ENCODE data around the gene NOS1AP.

The NOS1AP gene

GRCh38 chr1:162271972-162272371 lies 202.5 kb downstream of the NOS1AP start:
- H3K9me3 ChIP-seq: no peaks in the 10 kb centered on the region
- no peaks in the 10 kb centered on the region for H3K4me1 ChIP-seq (ENCODE audit: control insufficient read depth in 1 of 2, insufficient read depth in 1 of 2, low read depth in 1 of 2, low read length in 1 of 2)
- H3K27ac ChIP-seq: no peak overlapping the region
- H3K4me3 ChIP-seq (ENCODE audit: low read depth in 1 of 2, low read length in 1 of 2): no peak overlapping the region
- H3K36me3 ChIP-seq: no peaks in the 10 kb centered on the region
- TF ChIP-seq CTCF (IDR thresholded peaks at IDR 0.05): no peak
- H3K27me3 ChIP-seq: no peaks in the 10 kb centered on the region

DNA sequence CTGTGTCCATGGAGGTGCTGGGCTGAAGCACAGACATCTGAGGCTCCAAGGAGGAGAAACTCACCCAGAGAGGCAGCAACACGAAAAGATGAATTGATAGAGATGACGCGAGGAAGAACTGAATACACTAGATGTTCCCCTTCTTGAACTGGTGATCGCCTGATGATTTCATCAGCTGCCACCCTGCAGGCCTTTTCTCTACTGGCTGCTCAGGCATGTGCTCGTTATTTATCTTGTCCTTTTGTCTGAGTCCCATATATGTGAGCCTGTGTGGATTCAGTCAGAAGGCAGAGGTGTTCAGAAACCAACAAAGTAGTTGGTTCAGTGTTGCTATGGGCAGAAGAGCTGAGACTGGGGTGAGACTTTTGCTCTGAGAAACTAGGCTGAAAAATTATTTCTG lies 202.9 kb downstream of the NOS1AP start:
- no peak overlapping the region for H3K27ac ChIP-seq
- no peaks in the 10 kb centered on the region for H3K36me3 ChIP-seq
- H3K4me1 ChIP-seq (ENCODE audit: control insufficient read depth in 1 of 2, insufficient read depth in 1 of 2, low read depth in 1 of 2, low read length in 1 of 2): no peaks in the 10 kb centered on the region
- no peaks in the 10 kb centered on the region for H3K27me3 ChIP-seq
- no peak overlapping the region for H3K4me3 ChIP-seq (ENCODE audit: low read depth in 1 of 2, low read length in 1 of 2)
- H3K9me3 ChIP-seq: no peaks in the 10 kb centered on the region
- TF ChIP-seq CTCF (IDR thresholded peaks at IDR 0.05): no peak

GRCh38 chr1:162275622-162276175 lies 206.2 kb downstream of the NOS1AP start:
- Histone ChIP-seq H3K27me3 (no peaks in the 10 kb centered on the region), H3K36me3 (no peaks in the 10 kb centered on the region), H3K4me1 (ENCODE audit: control insufficient read depth in 1 of 2, insufficient read depth in 1 of 2, low read depth in 1 of 2, low read length in 1 of 2) (no peaks in the 10 kb centered on the region), H3K9me3 (no peaks in the 10 kb centered on the region), H3K27ac (no peak overlapping the region), H3K4me3 (ENCODE audit: low read depth in 1 of 2, low read length in 1 of 2) (no peak overlapping the region)
- no peak for TF ChIP-seq CTCF (IDR thresholded peaks at IDR 0.05)

DNA sequence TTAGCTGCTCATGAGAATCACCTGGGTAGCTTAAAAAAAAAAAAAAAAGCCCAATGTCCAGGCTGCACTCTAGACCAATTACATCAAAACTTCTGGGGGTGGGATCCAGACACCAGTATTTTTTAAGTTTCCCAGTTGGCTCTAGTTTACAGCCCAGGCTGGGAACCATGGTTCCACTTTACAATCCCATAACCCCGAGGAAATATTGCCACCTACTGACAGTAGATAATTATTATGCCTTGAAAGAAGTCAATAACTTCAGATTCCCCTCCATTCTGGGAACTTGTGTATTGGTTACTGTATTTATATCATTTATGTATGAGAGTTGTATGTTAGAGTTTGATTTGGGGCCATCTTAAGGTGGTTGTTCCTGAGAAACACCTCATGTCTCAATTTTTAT lies 207.0 kb downstream of the NOS1AP start:
- no peak for TF ChIP-seq CTCF (IDR thresholded peaks at IDR 0.05)
- Histone ChIP-seq H3K27me3 (no peaks in the 10 kb centered on the region), H3K27ac (no peak overlapping the region)

GRCh38 chr1:162279136-162279498 lies 209.6 kb downstream of the NOS1AP start:
- H3K36me3 ChIP-seq: no peaks in the 10 kb centered on the region
- H3K4me1 ChIP-seq (ENCODE audit: control insufficient read depth in 1 of 2, insufficient read depth in 1 of 2, low read depth in 1 of 2, low read length in 1 of 2): no peaks in the 10 kb centered on the region
- no peaks in the 10 kb centered on the region for H3K27me3 ChIP-seq
- H3K9me3 ChIP-seq: no peaks in the 10 kb centered on the region
- H3K27ac ChIP-seq: no peak overlapping the region
- no peak for TF ChIP-seq CTCF (IDR thresholded peaks at IDR 0.05)
- H3K4me3 ChIP-seq (ENCODE audit: low read depth in 1 of 2, low read length in 1 of 2): no peak overlapping the region

More for the DNA sequence above, 207.0 kb downstream of the NOS1AP start:
- Histone ChIP-seq H3K4me3 (ENCODE audit: low read depth in 1 of 2, low read length in 1 of 2) (no peak overlapping the region), H3K4me1 (ENCODE audit: control insufficient read depth in 1 of 2, insufficient read depth in 1 of 2, low read depth in 1 of 2, low read length in 1 of 2) (no peaks in the 10 kb centered on the region), H3K36me3 (no peaks in the 10 kb centered on the region), H3K9me3 (no peaks in the 10 kb centered on the region)

GRCh38 chr1:162281426-162281825 lies 211.9 kb downstream of the NOS1AP start:
- Histone ChIP-seq H3K27me3 (no peaks in the 10 kb centered on the region), H3K4me3 (ENCODE audit: low read depth in 1 of 2, low read length in 1 of 2) (no peak overlapping the region), H3K9me3 (no peaks in the 10 kb centered on the region), H3K27ac (no peak overlapping the region), H3K4me1 (ENCODE audit: control insufficient read depth in 1 of 2, insufficient read depth in 1 of 2, low read depth in 1 of 2, low read length in 1 of 2) (no peaks in the 10 kb centered on the region), H3K36me3 (no peaks in the 10 kb centered on the region)
- no peak for TF ChIP-seq CTCF (IDR thresholded peaks at IDR 0.05)
